GM19372 (cell line): ENCODE results near the gene PSMD12.
A peak's percentile ranks its signal among the peaks of the same experiment; 100 is the strongest.
"Not testable (repeated sequence)": the region's sequence is repeated elsewhere in the genome, so short reads cannot be mapped to it uniquely, and the experiment has no call there.

Experiments used
- ATAC-seq: cut with Tn5 transposase; IDR thresholded peaks from one replicate; pipeline ENCODE4 v1.9.1; 2021; ENCODE audit warnings: mild to moderate bottlenecking, low read depth, moderate library complexity; ENCODE audit not compliant: unreplicated experiment

Gene PSMD12

GRCh38 chr17:67366193-67367157 is at the start of gene PSMD12:
PSMD12 (minus strand) TSS chr17:67366577; CDS start chr17:67366519, 58 bp downstream.
- peak; percentile 86 for ATAC-seq

GRCh38 chr17:67415291-67415690 is 48.9 kb upstream of the PSMD12 start:
- ATAC-seq, result no peak

- no peak for ATAC-seq
Observed at GRCh38 chr17:67414559-67414958, 48.2 kb upstream of the PSMD12 start.

- no peak for ATAC-seq
Observed at GRCh38 chr17:67414130-67414529, 47.8 kb upstream of the PSMD12 start.

- no peak for ATAC-seq
Observed at GRCh38 chr17:67413388-67413787, 47.0 kb upstream of the PSMD12 start.

- ATAC-seq, result no peak
Observed at GRCh38 chr17:67412941-67413340, 46.6 kb upstream of the PSMD12 start.

- no peak for ATAC-seq
Observed at GRCh38 chr17:67412032-67412431, 45.7 kb upstream of the PSMD12 start.

GRCh38 chr17:67411397-67411796 is 45.0 kb upstream of the PSMD12 start:
- ATAC-seq, result no peak

GRCh38 chr17:67408455-67408830 is 42.1 kb upstream of the PSMD12 start:
- ATAC-seq, result not testable (repeated sequence)

GRCh38 chr17:67403483-67403882 is 37.1 kb upstream of the PSMD12 start:
- ATAC-seq, result no peak

- no peak for ATAC-seq
Observed at GRCh38 chr17:67403065-67403464, 36.7 kb upstream of the PSMD12 start.

GRCh38 chr17:67401598-67402504 is 35.5 kb upstream of the PSMD12 start:
- no peak for ATAC-seq

- ATAC-seq, result no peak
Observed at GRCh38 chr17:67401106-67401505, 34.7 kb upstream of the PSMD12 start.

- ATAC-seq, result no peak
Observed at GRCh38 chr17:67400193-67400592, 33.8 kb upstream of the PSMD12 start.

GRCh38 chr17:67399676-67400075 is 33.3 kb upstream of the PSMD12 start:
- ATAC-seq, result no peak

- ATAC-seq, result no peak
Observed at GRCh38 chr17:67393809-67394397, 27.5 kb upstream of the PSMD12 start.

- ATAC-seq, result no peak
Observed at GRCh38 chr17:67392111-67392510, 25.7 kb upstream of the PSMD12 start.

- ATAC-seq, result peak; percentile 94
Observed at GRCh38 chr17:67390646-67391361, 24.4 kb upstream of the PSMD12 start.

- ATAC-seq, result no peak
Observed at GRCh38 chr17:67390006-67390645, 23.7 kb upstream of the PSMD12 start.

- no peak for ATAC-seq
Observed at GRCh38 chr17:67388986-67389385, 22.6 kb upstream of the PSMD12 start.
